LNCaP clone FGC (cell line): ENCODE measurements around the gene CBLL1.

Experiments used
- DNase-seq: peaks from one replicate; pipeline ENCODE4 v3.0.0-alpha.2; 2011; ENCODE audit warnings: low read depth
- H3K4me3 ChIP-seq: 2 replicates; pipeline ENCODE4 v1.5.1; 2011; ENCODE audit warnings: mild to moderate bottlenecking, low read depth, low read length, control low read depth
- CTCF ChIP-seq: IDR thresholded peaks from 2 replicates; pipeline ENCODE4 v1.5.1; 2012; ENCODE audit warnings: mild to moderate bottlenecking; ENCODE audit not compliant: control insufficient read depth, insufficient read depth; ENCODE audit errors: extremely low read depth

The CBLL1 gene

GRCh38 chr7:107803009-107803610 is 59.2 kb downstream of the CBLL1 start, which contains the start of gene SLC26A3:
TSS of gene SLC26A3 (minus strand) at chr7:107803223. CDS start at chr7:107794509, 8,714 bp downstream.
- H3K4me3 ChIP-seq = no peak within 1 kb of the TSS
- TF ChIP-seq CTCF = no peak
- DNase-seq = no peak

GRCh38 chr7:107809179-107809578 is 65.2 kb downstream of the CBLL1 start:
- H3K4me3 ChIP-seq = no peak overlapping the region
- DNase-seq = no peak
- no peak for TF ChIP-seq CTCF

GRCh38 chr7:107810626-107811025 is 66.7 kb downstream of the CBLL1 start:
- DNase-seq = no peak
- TF ChIP-seq CTCF = no peak
- H3K4me3 ChIP-seq = no peak overlapping the region
